ENCODE data around the gene NFYC.

GRCh38 chr1:40646315-40646714, 45.2 kb upstream of the NFYC start:
- TF ChIP-seq EZH2phosphoT487 (IDR thresholded peaks at IDR 0.05; ENCODE audit: borderline replicate concordance, low read depth) = no peak
- no peak for TF ChIP-seq CTCF (IDR thresholded peaks at IDR 0.05)
- TF ChIP-seq RXRA (IDR thresholded peaks at IDR 0.05; ENCODE audit: borderline replicate concordance, low read depth) = no peak
- TF ChIP-seq RAD21 (IDR thresholded peaks at IDR 0.05; ENCODE audit: low read length) = no peak
- no peak for TF ChIP-seq RFX5 (IDR thresholded peaks at IDR 0.05; ENCODE audit: low read length)
- TF ChIP-seq, protein P1, sequence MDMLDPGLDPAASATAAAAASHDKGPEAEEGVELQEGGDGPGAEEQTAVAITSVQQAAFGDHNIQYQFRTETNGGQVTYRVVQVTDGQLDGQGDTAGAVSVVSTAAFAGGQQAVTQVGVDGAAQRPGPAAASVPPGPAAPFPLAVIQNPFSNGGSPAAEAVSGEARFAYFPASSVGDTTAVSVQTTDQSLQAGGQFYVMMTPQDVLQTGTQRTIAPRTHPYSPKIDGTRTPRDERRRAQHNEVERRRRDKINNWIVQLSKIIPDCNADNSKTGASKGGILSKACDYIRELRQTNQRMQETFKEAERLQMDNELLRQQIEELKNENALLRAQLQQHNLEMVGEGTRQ (IDR thresholded peaks at IDR 0.05; ENCODE audit: borderline replicate concordance, low read depth, low read length) = no peak
- TF ChIP-seq TAF1 (IDR thresholded peaks at IDR 0.05; ENCODE audit: borderline replicate concordance, low read depth, low read length) = no peak
- TF ChIP-seq SIN3A (IDR thresholded peaks at IDR 0.05; ENCODE audit: borderline replicate concordance, low read depth, low read length) = no peak

Data from SK-N-SH (cell line).